Stimulated activated CD4-positive, alpha-beta T cell treated with anti-CD3 and anti-CD28 coated beads, Interleukin-15, amount 100 ng/mL, for 1 hour (primary cell): ENCODE results near the gene WSB1.
"Not testable (repeated sequence)": the region's sequence is repeated elsewhere in the genome, so short reads cannot be mapped to it uniquely, and the experiment has no call there.

Source experiments
- DNase-seq, 2 donors: peaks; one replicate each; pipeline ENCODE4 v3.0.0-alpha.2; 2020; ENCODE audit warnings: low read depth in 1 of 2, low spot score in 1 of 2

The WSB1 gene

GRCh38 chr17:27315322-27315721, 21.4 kb downstream of the WSB1 start:
- no peak for DNase-seq

DNA sequence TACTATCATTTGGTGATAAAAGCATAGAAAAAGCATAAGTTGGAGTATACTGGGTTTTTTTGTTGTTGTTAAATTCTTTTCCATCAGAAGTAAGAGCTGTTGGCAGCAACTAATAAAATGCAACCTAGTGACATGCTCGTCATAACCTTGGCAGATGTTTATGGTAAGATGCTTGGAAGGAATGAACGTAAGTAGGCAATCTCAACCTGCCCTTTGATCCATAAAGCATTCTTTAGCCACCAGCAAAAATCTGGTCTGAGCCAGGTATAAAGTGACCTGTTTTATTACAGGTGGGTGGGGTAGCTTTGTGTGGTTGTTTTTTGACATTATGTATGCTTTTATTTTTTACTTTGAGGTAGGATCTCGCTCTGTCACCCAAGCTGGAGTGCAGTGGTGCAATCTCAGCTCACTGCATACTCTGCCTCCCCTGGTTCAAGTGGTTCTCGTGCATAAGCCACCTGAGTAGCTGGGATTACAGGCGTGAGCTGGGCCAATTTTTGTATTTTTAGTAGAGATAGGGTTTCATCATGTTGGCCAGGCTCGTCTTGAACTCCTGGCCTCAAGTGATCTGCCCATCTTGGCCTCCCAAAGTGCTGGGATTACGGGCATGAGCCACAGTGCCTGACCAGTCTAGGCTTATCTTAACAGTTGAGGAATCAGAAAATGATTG, 22.0 kb downstream of the WSB1 start:
- no peak for DNase-seq

DNA sequence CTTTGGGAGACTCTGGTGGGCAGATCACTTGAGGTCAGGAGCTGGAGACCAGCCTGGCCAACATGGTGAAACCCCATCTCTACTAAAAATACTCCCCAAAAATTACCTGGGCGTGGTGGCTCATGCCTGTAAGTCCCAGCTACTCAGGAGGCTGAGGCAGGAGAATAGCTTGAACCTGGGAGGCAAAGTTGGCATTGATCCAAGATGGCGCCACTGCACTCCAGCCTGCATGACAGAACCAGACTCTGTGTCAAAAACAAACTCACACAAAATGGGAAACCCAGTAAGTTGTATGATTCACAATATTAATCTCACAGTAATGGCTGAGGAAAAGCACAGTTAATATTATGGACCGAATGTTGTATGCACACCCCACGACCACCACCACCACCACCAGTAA, 24.3 kb downstream of the WSB1 start:
- no peak for DNase-seq

GRCh38 chr17:27318633-27319032, 24.7 kb downstream of the WSB1 start:
- no peak for DNase-seq

- DNase-seq, result no peak
Observed at GRCh38 chr17:27319541-27320221, 25.8 kb downstream of the WSB1 start.

DNA sequence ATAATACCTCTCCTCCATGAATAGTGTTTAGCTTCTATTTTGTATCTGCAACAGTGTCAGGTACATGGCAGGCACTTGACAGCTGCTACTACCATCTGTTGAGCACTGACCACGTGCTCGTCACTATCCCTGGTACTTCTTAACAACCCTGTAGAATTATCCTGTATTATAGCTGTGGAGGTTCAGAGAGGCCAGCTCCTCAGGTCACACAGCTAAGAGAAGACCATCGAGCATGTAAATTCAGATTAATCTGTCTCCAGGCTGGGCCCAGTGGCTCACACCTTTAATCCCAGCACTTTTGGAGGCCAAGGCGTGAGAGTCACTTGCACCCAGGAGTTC, 26.3 kb downstream of the WSB1 start:
- no peak for DNase-seq

- no peak for DNase-seq
Observed at GRCh38 chr17:27321372-27321771, 27.5 kb downstream of the WSB1 start.

DNA sequence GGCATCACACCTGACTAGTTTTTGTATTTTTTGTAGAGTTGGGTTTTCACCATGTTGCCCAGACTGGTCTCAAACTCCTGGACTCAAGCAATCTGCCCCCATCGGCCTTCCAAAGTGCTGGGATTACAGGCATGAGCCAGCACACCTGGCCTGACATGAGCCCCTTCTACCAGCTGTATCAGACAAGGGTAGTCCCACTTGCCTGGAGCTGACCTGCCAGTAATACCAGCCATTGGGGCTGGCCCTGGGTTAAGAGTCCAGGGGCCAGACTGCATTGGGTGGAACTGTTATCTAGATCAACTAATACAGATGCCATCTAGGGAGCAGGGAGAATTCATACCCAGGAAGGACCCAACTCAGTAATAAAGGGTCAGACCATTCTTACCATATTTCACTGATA, 28.1 kb downstream of the WSB1 start:
- DNase-seq, result no peak

DNA sequence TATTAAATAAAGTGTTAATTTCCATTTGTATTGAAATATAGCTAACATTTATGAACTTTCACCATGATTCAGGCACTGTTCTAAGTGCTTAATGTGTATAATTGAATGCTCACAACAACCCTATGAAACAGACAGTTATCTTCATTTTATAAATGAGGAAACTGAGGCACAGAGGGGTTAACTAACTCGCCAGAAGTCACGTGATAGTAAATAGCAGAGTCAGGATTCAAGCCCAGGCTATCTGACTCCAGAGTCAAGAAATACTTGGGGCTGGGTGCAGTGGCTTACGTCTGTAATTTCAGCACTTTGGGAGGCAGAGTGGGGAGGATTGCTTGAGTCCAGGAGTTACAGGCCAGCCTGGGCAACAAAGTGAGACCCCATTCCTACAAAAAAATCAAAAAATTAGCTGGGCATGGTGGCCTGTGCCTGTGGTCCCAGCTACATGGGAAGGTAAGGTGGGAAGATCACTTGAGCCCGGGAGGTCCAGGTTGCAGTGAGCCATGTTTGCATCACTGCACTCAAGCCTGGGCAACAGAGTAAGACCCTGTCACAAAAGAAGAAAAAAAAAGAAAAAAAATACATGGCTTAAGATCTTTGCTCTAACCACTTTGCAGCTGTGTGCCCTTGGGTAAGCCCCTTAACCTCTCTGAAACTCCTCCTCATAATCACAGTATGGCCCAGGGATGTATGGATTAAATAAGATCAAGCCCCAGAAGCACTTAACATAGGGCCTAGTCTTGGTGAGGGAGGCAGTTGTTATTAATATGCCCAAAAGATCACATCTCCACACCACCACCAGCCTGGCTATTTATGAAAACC, 29.0 kb downstream of the WSB1 start:
- no peak for DNase-seq

- no peak for DNase-seq
Observed at GRCh38 chr17:27323538-27324215, 29.8 kb downstream of the WSB1 start.

DNA sequence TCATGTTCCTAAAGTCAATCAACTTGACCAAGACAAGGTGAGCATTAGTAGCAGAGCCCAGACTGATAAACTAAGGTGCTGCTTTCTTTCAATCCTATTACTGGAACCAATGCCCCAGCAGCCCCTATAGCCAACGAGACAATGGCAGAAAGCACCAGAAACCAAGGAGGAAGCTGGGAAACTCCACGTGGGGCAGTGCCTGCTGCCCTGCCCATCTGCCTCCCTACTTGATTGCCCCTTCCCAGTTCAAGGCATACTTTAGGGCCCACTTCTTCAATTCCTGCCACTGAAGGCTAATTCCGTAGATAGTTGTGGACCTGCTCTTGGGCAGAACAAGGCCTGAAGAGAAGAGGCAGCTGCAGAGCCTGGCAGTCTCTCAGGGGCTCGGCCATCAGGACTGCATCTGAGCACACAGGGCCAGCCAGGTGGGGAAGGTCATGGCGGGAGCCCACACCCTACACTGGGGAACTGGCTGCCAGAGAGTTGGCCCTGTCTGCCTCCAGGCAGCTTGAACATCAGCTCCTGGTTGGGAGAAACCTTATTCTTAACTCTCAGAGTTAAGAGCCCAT, 30.9 kb downstream of the WSB1 start:
- DNase-seq, result no peak

DNA sequence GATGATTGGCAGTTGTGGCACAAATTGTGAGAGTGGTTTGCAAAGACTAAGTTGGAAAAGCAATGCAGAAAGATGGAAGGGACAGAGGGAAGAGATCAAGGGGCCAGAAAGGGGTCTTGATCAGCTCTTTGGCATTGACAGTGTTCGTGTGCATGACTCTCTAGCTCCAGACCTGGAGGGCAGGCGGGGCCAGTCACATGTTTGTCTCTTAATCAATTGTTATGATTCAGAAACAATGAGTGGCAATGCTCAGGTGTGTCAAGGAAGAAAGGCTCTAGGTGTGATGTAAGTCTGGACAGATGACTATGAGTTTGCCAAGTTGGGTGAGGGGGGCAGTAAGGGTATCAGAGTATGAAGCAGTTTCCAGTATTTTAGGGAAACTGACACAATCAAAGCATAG, 32.1 kb downstream of the WSB1 start:
- DNase-seq, result no peak

DNA sequence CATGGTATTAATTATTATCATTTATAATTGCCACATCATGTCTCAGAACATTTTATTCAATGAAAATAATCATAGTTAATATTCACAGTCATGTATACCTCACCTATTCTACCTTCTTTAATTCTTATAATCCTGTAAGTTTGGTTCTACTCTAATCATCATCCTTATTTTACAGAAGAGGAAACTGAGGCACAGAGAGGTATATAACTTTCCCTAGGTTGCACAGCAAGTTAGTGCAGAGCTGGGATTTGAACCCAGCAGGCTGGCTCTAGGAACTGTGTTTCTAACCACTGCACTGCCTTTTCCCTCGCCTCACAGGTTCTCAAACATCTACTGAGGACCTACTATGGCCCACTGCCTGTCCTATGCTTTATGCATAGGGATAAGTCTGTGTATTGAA, 32.7 kb downstream of the WSB1 start:
- DNase-seq, result no peak

GRCh38 chr17:27327397-27327796, 33.5 kb downstream of the WSB1 start:
- no peak for DNase-seq

- DNase-seq, result no peak
Observed at GRCh38 chr17:27327871-27328270, 34.0 kb downstream of the WSB1 start.

- DNase-seq, result not testable (repeated sequence)
Observed at GRCh38 chr17:27328686-27329085, 34.8 kb downstream of the WSB1 start.

GRCh38 chr17:27329146-27329805, 35.4 kb downstream of the WSB1 start:
- DNase-seq, result no peak

GRCh38 chr17:27332047-27332393, 38.1 kb downstream of the WSB1 start:
- DNase-seq, result no peak

DNA sequence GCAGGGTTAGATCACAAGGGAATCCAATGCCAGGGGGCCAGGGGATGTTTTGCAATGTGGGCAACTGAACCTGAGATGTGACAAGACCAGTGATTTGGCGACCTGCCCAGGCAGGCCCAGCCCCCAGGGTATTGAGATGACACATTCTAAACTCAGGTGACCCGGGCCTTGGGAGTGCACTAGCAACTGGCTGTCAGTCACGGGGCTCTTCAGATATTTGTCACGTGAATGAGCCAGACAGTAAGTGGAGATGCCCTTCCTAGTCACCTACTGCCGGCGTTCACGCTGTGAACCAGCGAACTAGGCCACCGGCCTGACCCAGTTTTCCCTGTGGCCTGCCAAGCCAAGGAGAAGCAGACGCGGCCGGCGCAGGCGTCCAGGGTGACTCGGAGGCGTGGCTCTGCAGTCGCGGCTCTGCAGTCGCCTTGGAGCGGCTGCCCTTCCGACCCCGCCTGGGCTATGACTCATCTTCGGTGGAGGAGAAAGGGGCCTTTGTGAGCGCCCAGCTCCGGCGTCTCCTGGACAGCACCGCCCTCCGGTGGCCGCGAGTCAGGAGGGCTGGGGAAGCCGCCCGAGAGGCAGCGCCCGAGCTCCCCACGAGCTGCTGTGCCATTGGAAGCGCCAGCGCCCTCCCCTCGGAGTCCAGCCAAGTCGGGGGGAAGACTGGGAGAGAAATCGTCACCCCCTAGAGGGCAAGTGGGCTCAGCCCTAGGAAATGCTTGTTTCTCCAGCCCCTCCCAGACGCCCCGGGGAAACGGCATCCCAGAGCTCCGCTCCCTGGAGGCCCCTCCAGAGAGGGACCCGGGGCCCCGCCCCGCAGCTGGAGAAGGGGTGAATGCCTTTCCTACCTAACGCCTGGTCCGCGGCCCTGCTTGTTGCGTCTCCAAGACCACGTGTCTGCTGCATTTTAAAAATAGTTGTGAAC, 38.8 kb downstream of the WSB1 start:
- peak; percentile 72 to 76 for DNase-seq

DNA sequence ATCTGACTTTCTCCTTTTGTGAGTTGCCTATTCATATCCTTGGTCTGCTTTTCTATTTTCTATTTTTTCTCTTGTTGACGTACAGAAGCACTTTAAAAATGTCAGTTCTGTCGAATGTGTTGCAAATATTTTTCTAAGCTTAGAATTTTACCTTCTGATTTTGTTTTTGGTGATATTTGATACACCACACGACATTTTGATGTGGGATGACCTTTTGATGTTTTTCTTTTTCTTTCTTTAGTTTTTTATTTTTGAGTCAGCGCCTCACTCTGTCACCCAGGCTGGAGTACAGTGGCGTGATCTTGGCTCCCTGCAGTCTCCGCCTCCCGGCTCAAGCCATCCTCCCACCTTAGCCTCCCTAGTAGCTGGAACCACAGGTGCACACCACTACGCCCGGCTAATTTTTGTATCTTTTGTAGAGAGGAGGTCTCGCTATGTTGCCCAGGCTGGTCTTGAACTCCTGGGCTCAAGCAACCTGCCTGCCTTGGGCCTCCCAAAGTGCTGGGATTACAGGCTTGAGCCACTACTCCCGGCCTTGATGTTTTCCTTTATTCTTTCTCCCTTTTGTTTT, 39.6 kb downstream of the WSB1 start:
- no peak for DNase-seq
